Loucy (cell line): ENCODE data around the gene MMP19.

ENCODE experiments used
- H2AFZ ChIP-seq: fragments of 200-600 bp; sonication (generic); 2 replicates; pipeline ENCODE4 v1.6.0; 2016; ENCODE audit warnings: antibody characterized with exemption, mild to moderate bottlenecking, low read length, moderate library complexity
- H3F3A ChIP-seq: fragments of 200-600 bp; 2 replicates; pipeline ENCODE4 v1.6.0; 2016; ENCODE audit warnings: antibody characterized with exemption, low read depth, mild to moderate bottlenecking
- H3K27me3 ChIP-seq: fragments of 200-600 bp; sonication (generic); 2 replicates; pipeline ENCODE4 v1.6.1; 2014; ENCODE audit warnings: low read length, mild to moderate bottlenecking; ENCODE audit not compliant: insufficient read depth, poor library complexity, severe bottlenecking
- H3K36me3 ChIP-seq: fragments of 200-600 bp; sonication (generic); 2 replicates; pipeline ENCODE4 v1.6.1; 2016; ENCODE audit warnings: low read length; ENCODE audit not compliant: insufficient read depth
- H3K4me1 ChIP-seq: fragments of 200-600 bp; sonication (generic); 2 replicates; pipeline ENCODE4 v1.5.1; 2014; ENCODE audit warnings: low read length, mild to moderate bottlenecking; ENCODE audit not compliant: insufficient read depth, poor library complexity, severe bottlenecking
- H3K4me2 ChIP-seq: fragments of 200-600 bp; sonication (generic); 2 replicates; pipeline ENCODE4 v1.6.0; 2014; ENCODE audit warnings: antibody characterized with exemption, low read length, low read depth, mild to moderate bottlenecking; ENCODE audit not compliant: poor library complexity, severe bottlenecking
- H3K4me3 ChIP-seq: fragments of 200-600 bp; sonication (generic); 2 replicates; pipeline ENCODE4 v1.5.1; 2014; ENCODE audit warnings: low read length, mild to moderate bottlenecking, mixed read lengths; ENCODE audit not compliant: poor library complexity, severe bottlenecking
- H3K79me2 ChIP-seq: fragments of 200-600 bp; sonication (generic); 2 replicates; pipeline ENCODE4 v1.6.1; 2014; ENCODE audit warnings: low read length; ENCODE audit not compliant: insufficient read depth
- H3K9ac ChIP-seq: fragments of 200-600 bp; sonication (generic); 2 replicates; pipeline ENCODE4 v1.6.0; 2014; ENCODE audit warnings: mild to moderate bottlenecking, low read depth, low read length, moderate library complexity; ENCODE audit not compliant: poor library complexity, severe bottlenecking
- H3K9me2 ChIP-seq: fragments of 200-600 bp; sonication (generic); replicated peaks from 2 replicates; pipeline ENCODE4 v1.6.1; 2016; ENCODE audit warnings: low read depth, low read length, mixed read lengths
- H3K9me3 ChIP-seq: fragments of 200-600 bp; sonication (generic); 2 replicates; pipeline ENCODE4 v1.6.1; 2014; ENCODE audit warnings: mild to moderate bottlenecking, antibody characterized with exemption, low read length, low read depth; ENCODE audit not compliant: insufficient read depth
- H4K20me1 ChIP-seq: fragments of 200-600 bp; sonication (generic); 2 replicates; pipeline ENCODE4 v1.6.0; 2014; ENCODE audit warnings: antibody characterized with exemption, low read length, mild to moderate bottlenecking; ENCODE audit not compliant: insufficient read depth, poor library complexity, severe bottlenecking
- EZH2phosphoT487 ChIP-seq: fragments of 200-600 bp; IDR thresholded peaks from 2 replicates; pipeline ENCODE4 v1.6.1; 2018; ENCODE audit warnings: antibody characterized with exemption, mild to moderate bottlenecking, moderate library complexity, borderline replicate concordance
- TF ChIP-seq, protein P1 (sequence below): fragments of 200-600 bp; sonication (generic); conservative IDR thresholded peaks from 2 replicates; pipeline ENCODE4 v1.5.1; 2014; ENCODE audit warnings: mild to moderate bottlenecking, antibody characterized with exemption, low read length

MMP19 gene

DNA sequence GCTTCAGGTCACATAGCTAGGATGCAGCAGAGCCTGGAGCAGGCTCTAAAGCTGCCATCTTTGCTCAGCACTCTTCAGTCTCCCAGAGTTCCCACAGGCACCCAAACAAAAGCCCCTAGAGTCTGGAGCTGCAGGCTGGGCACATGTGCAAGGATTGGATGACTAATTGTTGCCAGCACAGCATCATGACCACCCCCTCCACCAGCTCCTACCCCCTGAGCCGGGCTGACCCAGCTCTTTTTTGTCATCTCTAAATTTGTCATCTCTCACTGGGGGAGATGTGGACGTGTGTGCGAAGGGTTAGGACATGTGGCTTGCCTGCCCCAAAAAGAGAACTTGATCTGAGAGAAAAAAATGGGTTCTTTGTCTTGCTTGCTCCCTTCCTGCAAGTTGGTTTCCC, 4.3 kb upstream of the MMP19 start:
- Histone ChIP-seq H3K4me1 (no peaks in the 10 kb centered on the region), H3K4me3 (no peak overlapping the region), H3F3A (no peaks in the 10 kb centered on the region), H3K9ac (no peak overlapping the region), H3K4me2 (no peak overlapping the region), H2AFZ (0 out of 2 replicates have a peak overlapping the region, but pooled peaks have one; percentile 62), H3K27me3 (no peaks in the 10 kb centered on the region), H3K9me3 (no peaks in the 10 kb centered on the region), H3K36me3 (no peaks in the 10 kb centered on the region), H3K9me2 (no peaks in the 10 kb centered on the region), H3K79me2 (no peaks in the 10 kb centered on the region), H4K20me1 (no peaks in the 10 kb centered on the region)
- TF ChIP-seq, protein P1, sequence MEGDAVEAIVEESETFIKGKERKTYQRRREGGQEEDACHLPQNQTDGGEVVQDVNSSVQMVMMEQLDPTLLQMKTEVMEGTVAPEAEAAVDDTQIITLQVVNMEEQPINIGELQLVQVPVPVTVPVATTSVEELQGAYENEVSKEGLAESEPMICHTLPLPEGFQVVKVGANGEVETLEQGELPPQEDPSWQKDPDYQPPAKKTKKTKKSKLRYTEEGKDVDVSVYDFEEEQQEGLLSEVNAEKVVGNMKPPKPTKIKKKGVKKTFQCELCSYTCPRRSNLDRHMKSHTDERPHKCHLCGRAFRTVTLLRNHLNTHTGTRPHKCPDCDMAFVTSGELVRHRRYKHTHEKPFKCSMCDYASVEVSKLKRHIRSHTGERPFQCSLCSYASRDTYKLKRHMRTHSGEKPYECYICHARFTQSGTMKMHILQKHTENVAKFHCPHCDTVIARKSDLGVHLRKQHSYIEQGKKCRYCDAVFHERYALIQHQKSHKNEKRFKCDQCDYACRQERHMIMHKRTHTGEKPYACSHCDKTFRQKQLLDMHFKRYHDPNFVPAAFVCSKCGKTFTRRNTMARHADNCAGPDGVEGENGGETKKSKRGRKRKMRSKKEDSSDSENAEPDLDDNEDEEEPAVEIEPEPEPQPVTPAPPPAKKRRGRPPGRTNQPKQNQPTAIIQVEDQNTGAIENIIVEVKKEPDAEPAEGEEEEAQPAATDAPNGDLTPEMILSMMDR: no peak
- TF ChIP-seq EZH2phosphoT487: no peak

- Histone ChIP-seq H3K27me3 (no peaks in the 10 kb centered on the region), H3K9ac (no peak overlapping the region), H3K4me3 (no peak overlapping the region), H3K4me2 (no peak overlapping the region), H3K36me3 (no peaks in the 10 kb centered on the region), H4K20me1 (no peaks in the 10 kb centered on the region), H3K9me2 (no peaks in the 10 kb centered on the region), H3K79me2 (no peaks in the 10 kb centered on the region), H3F3A (no peaks in the 10 kb centered on the region), H2AFZ (no peak overlapping the region), H3K9me3 (no peaks in the 10 kb centered on the region), H3K4me1 (no peaks in the 10 kb centered on the region)
- TF ChIP-seq, protein P1: no peak
- no peak for TF ChIP-seq EZH2phosphoT487
Measured at GRCh38 chr12:55845785-55846496, 3.2 kb upstream of the MMP19 start.

GRCh38 chr12:55845361-55845760, 2.6 kb upstream of the MMP19 start:
- Histone ChIP-seq H3K9me2 (no peaks in the 10 kb centered on the region), H3K4me3 (no peak overlapping the region), H3K79me2 (no peaks in the 10 kb centered on the region), H3K9ac (no peak overlapping the region), H4K20me1 (no peaks in the 10 kb centered on the region), H3K4me2 (no peak overlapping the region), H3K4me1 (no peaks in the 10 kb centered on the region), H3F3A (no peaks in the 10 kb centered on the region), H2AFZ (no peak overlapping the region), H3K9me3 (no peaks in the 10 kb centered on the region), H3K36me3 (no peaks in the 10 kb centered on the region), H3K27me3 (no peaks in the 10 kb centered on the region)
- TF ChIP-seq EZH2phosphoT487: no peak
- TF ChIP-seq, protein P1: no peak
